ENCODE measurements around the gene TKFC.

The TKFC gene

DNA sequence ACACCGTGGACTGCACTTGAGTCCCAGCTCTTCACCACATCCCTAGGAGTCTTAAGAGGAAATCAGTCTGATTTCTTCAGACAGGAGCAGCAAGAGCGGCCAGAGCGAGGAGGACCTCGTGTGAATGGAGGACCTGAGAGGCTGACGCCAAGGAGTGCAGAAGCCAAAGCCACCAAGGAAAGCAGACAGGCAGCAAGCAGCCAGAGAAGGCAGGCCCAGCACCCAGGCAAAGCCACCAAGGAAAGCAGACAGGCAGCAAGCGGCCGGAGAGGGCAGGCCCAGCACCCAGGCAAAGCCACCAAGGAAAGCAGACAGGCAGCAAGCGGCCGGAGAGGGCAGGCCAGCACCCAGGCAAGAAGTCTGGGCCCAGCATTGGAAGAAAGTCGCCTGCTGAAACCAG, 16.9 kb downstream of the TKFC start:
- no peaks in the 10 kb centered on the region for H3K9me3 ChIP-seq (ENCODE audit: insufficient read depth, low read length)
- no peak overlapping the region for H3K9ac ChIP-seq (ENCODE audit: low read length)
- H3K27me3 ChIP-seq (ENCODE audit: low read depth, low read length): no peaks in the 10 kb centered on the region
- no peak overlapping the region for H3K27ac ChIP-seq (ENCODE audit: low read length)
- no peak overlapping the region for H3K4me3 ChIP-seq (ENCODE audit: low read length)
- H3K79me2 ChIP-seq (ENCODE audit: low read length): peaks cover 24% of the 10 kb centered on the region
- TF ChIP-seq, protein P1, sequence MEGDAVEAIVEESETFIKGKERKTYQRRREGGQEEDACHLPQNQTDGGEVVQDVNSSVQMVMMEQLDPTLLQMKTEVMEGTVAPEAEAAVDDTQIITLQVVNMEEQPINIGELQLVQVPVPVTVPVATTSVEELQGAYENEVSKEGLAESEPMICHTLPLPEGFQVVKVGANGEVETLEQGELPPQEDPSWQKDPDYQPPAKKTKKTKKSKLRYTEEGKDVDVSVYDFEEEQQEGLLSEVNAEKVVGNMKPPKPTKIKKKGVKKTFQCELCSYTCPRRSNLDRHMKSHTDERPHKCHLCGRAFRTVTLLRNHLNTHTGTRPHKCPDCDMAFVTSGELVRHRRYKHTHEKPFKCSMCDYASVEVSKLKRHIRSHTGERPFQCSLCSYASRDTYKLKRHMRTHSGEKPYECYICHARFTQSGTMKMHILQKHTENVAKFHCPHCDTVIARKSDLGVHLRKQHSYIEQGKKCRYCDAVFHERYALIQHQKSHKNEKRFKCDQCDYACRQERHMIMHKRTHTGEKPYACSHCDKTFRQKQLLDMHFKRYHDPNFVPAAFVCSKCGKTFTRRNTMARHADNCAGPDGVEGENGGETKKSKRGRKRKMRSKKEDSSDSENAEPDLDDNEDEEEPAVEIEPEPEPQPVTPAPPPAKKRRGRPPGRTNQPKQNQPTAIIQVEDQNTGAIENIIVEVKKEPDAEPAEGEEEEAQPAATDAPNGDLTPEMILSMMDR (IDR thresholded peaks at IDR 0.05; ENCODE audit: low read depth, low read length): no peak
- TF ChIP-seq EZH2phosphoT487 (IDR thresholded peaks at IDR 0.05; ENCODE audit: low read depth): no peak
- H2AFZ ChIP-seq (ENCODE audit: low read depth, low read length): no peak overlapping the region
- H3K4me1 ChIP-seq (ENCODE audit: low read length): peaks cover 13% of the 10 kb centered on the region
- 0 out of 2 replicates have a peak, but pooled peaks cover 4% of the 10 kb centered on the region for H4K20me1 ChIP-seq (ENCODE audit: insufficient read depth, low read length)
- no peak overlapping the region for H3K4me2 ChIP-seq (ENCODE audit: low read length)
- H3K36me3 ChIP-seq (replicated peaks; ENCODE audit: low read depth, low read length): peaks cover 85% of the 10 kb centered on the region

DNA sequence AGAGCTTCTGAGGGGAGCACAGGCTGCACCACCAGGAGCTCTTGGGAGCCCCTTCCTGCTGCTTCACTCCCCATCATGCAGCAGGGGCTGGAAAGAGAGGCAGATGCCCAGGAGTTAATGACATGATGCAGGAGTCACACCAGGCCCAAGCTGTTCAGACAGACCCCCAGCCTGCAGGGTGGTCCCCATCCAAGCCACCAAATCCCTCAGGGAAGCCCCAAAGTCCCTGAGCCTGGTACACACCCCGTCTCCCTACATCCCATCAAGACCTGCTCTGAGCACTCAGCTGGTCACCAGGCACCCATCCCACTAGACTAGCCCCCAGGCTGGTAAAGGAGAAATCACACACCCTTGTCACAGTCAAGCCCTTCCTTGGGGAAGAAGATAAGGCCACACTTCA, 17.3 kb downstream of the TKFC start:
- Histone ChIP-seq H3K9ac (ENCODE audit: low read length) (no peak overlapping the region), H3K9me3 (ENCODE audit: insufficient read depth, low read length) (no peaks in the 10 kb centered on the region), H2AFZ (ENCODE audit: low read depth, low read length) (no peak overlapping the region), H4K20me1 (ENCODE audit: insufficient read depth, low read length) (0 out of 2 replicates have a peak, but pooled peaks cover 4% of the 10 kb centered on the region), H3K36me3 (replicated peaks; ENCODE audit: low read depth, low read length) (peaks cover 89% of the 10 kb centered on the region), H3K4me3 (ENCODE audit: low read length) (no peak overlapping the region), H3K27ac (ENCODE audit: low read length) (no peak overlapping the region), H3K79me2 (ENCODE audit: low read length) (peaks cover 28% of the 10 kb centered on the region), H3K4me2 (ENCODE audit: low read length) (no peak overlapping the region), H3K27me3 (ENCODE audit: low read depth, low read length) (no peaks in the 10 kb centered on the region), H3K4me1 (ENCODE audit: low read length) (peaks cover 17% of the 10 kb centered on the region)
- TF ChIP-seq EZH2phosphoT487 (IDR thresholded peaks at IDR 0.05; ENCODE audit: low read depth): no peak
- TF ChIP-seq, protein P1 (IDR thresholded peaks at IDR 0.05; ENCODE audit: low read depth, low read length): no peak

DNA sequence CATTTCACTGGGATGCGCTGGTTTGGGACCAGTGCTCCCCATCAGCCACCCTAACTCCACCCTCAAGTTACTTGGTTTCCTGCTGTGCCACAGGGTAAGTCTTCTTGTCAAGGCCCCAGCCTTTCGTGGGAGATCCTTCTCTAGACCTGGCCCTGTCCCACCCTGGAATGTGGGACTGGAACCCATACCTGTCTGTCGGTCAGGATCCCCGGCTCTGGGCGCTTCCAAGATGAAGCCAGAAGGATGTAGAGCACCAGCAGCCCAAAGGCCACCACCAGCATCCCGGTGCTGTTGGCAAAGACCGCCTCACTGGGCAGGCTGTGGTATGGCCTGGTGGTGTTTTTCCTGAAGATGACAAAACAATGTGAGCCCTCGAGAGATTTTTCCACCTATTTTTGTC, 17.8 kb downstream of the TKFC start:
- TF ChIP-seq, protein P1 (IDR thresholded peaks at IDR 0.05; ENCODE audit: low read depth, low read length): no peak
- TF ChIP-seq EZH2phosphoT487 (IDR thresholded peaks at IDR 0.05; ENCODE audit: low read depth): no peak
- H3K9me3 ChIP-seq (ENCODE audit: insufficient read depth, low read length): no peaks in the 10 kb centered on the region

DNA sequence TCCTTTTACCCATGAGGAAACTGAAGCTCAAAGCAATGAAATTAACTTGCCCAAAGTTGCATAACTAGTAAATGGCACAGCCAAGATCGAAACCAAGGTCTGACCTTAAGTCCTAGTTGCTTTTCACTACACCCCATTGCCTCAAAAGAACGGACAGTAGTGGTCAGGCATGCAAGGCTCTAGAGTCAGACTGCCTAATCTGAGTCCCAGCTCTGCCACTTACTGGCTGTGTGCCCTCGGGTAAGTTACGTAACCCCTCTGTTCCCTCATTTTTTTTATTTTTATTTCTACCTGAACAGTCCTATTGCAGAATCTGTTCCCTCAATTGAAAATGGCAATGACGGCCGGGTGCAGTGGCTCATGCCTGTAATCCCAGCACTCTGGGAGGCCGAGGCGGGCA, 19.0 kb downstream of the TKFC start:
- Histone ChIP-seq H3K4me2 (ENCODE audit: low read length) (no peak overlapping the region), H2AFZ (ENCODE audit: low read depth, low read length) (no peak overlapping the region), H3K27ac (ENCODE audit: low read length) (no peak overlapping the region), H3K9ac (ENCODE audit: low read length) (no peak overlapping the region), H3K79me2 (ENCODE audit: low read length) (peaks cover 41% of the 10 kb centered on the region), H4K20me1 (ENCODE audit: insufficient read depth, low read length) (0 out of 2 replicates have a peak, but pooled peaks cover under 1% of the 10 kb centered on the region), H3K9me3 (ENCODE audit: insufficient read depth, low read length) (no peaks in the 10 kb centered on the region), H3K27me3 (ENCODE audit: low read depth, low read length) (no peaks in the 10 kb centered on the region), H3K36me3 (replicated peaks; ENCODE audit: low read depth, low read length) (peaks cover 73% of the 10 kb centered on the region), H3K4me3 (ENCODE audit: low read length) (no peak overlapping the region), H3K4me1 (ENCODE audit: low read length) (peaks cover 34% of the 10 kb centered on the region)
- TF ChIP-seq, protein P1 (IDR thresholded peaks at IDR 0.05; ENCODE audit: low read depth, low read length): no peak
- no peak for TF ChIP-seq EZH2phosphoT487 (IDR thresholded peaks at IDR 0.05; ENCODE audit: low read depth)

More for the DNA sequence above, 17.8 kb downstream of the TKFC start:
- H3K4me2 ChIP-seq (ENCODE audit: low read length): no peak overlapping the region
- H3K27ac ChIP-seq (ENCODE audit: low read length): no peak overlapping the region
- peaks cover 33% of the 10 kb centered on the region for H3K79me2 ChIP-seq (ENCODE audit: low read length)
- no peaks in the 10 kb centered on the region for H3K27me3 ChIP-seq (ENCODE audit: low read depth, low read length)
- H3K4me1 ChIP-seq (ENCODE audit: low read length): peaks cover 22% of the 10 kb centered on the region
- peaks cover 85% of the 10 kb centered on the region for H3K36me3 ChIP-seq (replicated peaks; ENCODE audit: low read depth, low read length)
- no peak overlapping the region for H2AFZ ChIP-seq (ENCODE audit: low read depth, low read length)
- H4K20me1 ChIP-seq (ENCODE audit: insufficient read depth, low read length): 0 out of 2 replicates have a peak, but pooled peaks cover 4% of the 10 kb centered on the region
- no peak overlapping the region for H3K4me3 ChIP-seq (ENCODE audit: low read length)
- H3K9ac ChIP-seq (ENCODE audit: low read length): no peak overlapping the region
